H9 (cell line): ENCODE measurements around the gene EXOC3L1. TPM values are rescaled to one million over a fixed set of nuclear protein-coding genes. Genes with fewer than 3 reads are reported as not detected.

Experiments used
- DNase-seq: peaks from one replicate; pipeline ENCODE4 v3.0.0-alpha.2; 2017
- H2AFZ ChIP-seq: one replicate; pipeline ENCODE4 v1.6.1; 2013; ENCODE audit warnings: mild to moderate bottlenecking, low read length, control low read depth, moderate library complexity
- H2AK5ac ChIP-seq: 2 replicates; pipeline ENCODE4 v1.6.1; 2013; ENCODE audit warnings: low read length, control low read depth, mixed read lengths; ENCODE audit not compliant: insufficient read length
- H2BK120ac ChIP-seq: one replicate; pipeline ENCODE4 v1.6.1; 2013; ENCODE audit warnings: low read depth, mild to moderate bottlenecking, low read length, control low read depth, inconsistent platforms; ENCODE audit not compliant: poor library complexity, severe bottlenecking
- H2BK12ac ChIP-seq: 2 replicates; pipeline ENCODE4 v1.6.1; 2013; ENCODE audit warnings: low read length, control low read depth, mixed read lengths, low read depth; ENCODE audit not compliant: insufficient read length
- H2BK15ac ChIP-seq: 2 replicates; pipeline ENCODE4 v1.6.1; 2013; ENCODE audit warnings: low read depth, low read length, control low read depth
- H2BK20ac ChIP-seq: one replicate; pipeline ENCODE4 v1.6.1; 2013; ENCODE audit warnings: low read depth, mild to moderate bottlenecking, low read length, control low read depth, inconsistent platforms; ENCODE audit not compliant: poor library complexity, severe bottlenecking
- H2BK5ac ChIP-seq: 2 replicates; pipeline ENCODE4 v1.6.1; 2013; ENCODE audit warnings: low read length, control low read depth, mixed read lengths; ENCODE audit not compliant: insufficient read length
- H3K14ac ChIP-seq: 2 replicates; pipeline ENCODE4 v1.6.1; 2013; ENCODE audit warnings: low read length, control low read depth; ENCODE audit not compliant: insufficient read depth
- H3K18ac ChIP-seq: 2 replicates; pipeline ENCODE4 v1.6.1; 2013; ENCODE audit warnings: low read depth, mild to moderate bottlenecking, mixed read lengths, low read length, control low read depth; ENCODE audit not compliant: insufficient read length
- H3K23ac ChIP-seq: 2 replicates; pipeline ENCODE4 v1.6.1; 2013; ENCODE audit warnings: low read length, control low read depth, mixed read lengths, low read depth; ENCODE audit not compliant: insufficient read length
- H3K23me2 ChIP-seq: 2 replicates; pipeline ENCODE4 v1.6.1; 2013; ENCODE audit warnings: low read depth, mild to moderate bottlenecking, mixed read lengths, low read length, control low read depth; ENCODE audit not compliant: insufficient read length, poor library complexity, severe bottlenecking
- H3K27ac ChIP-seq: 2 replicates; pipeline ENCODE4 v1.5.1; 2013; ENCODE audit warnings: low read length, control low read depth, mixed read lengths, low read depth; ENCODE audit not compliant: insufficient read length
- H3K27me3 ChIP-seq: 2 replicates; pipeline ENCODE4 v1.6.1; 2013; ENCODE audit warnings: low read length, control low read depth, inconsistent platforms; ENCODE audit not compliant: insufficient read depth
- H3K4ac ChIP-seq: 2 replicates; pipeline ENCODE4 v1.6.1; 2013; ENCODE audit warnings: low read depth, mild to moderate bottlenecking, control low read depth, inconsistent platforms, low read length, moderate library complexity
- H3K4me1 ChIP-seq: 2 replicates; pipeline ENCODE4 v1.6.1; 2013; ENCODE audit warnings: low read length, control low read depth, inconsistent platforms; ENCODE audit not compliant: insufficient read depth
- H3K4me2 ChIP-seq: 2 replicates; pipeline ENCODE4 v1.6.1; 2013; ENCODE audit warnings: low read length, control low read depth, mixed read lengths; ENCODE audit not compliant: insufficient read length, insufficient read depth
- H3K56ac ChIP-seq: 2 replicates; pipeline ENCODE4 v1.6.1; 2013; ENCODE audit warnings: low read depth, mild to moderate bottlenecking, mixed read lengths, low read length, control low read depth; ENCODE audit not compliant: insufficient read length
- H3K79me1 ChIP-seq: 2 replicates; pipeline ENCODE4 v1.6.1; 2013; ENCODE audit warnings: low read depth, mild to moderate bottlenecking, moderate library complexity, low read length, control low read depth, inconsistent platforms; ENCODE audit not compliant: insufficient read depth, poor library complexity, severe bottlenecking
- H3K79me2 ChIP-seq: 2 replicates; pipeline ENCODE4 v1.6.1; 2013; ENCODE audit warnings: low read length, control low read depth, inconsistent platforms; ENCODE audit not compliant: insufficient read depth
- H3K9ac ChIP-seq: 2 replicates; pipeline ENCODE4 v1.6.1; 2013; ENCODE audit warnings: low read length, control low read depth, mixed read lengths; ENCODE audit not compliant: insufficient read length; ENCODE audit errors: extremely low read depth
- H3K9me3 ChIP-seq: one replicate; pipeline ENCODE4 v1.6.1; 2013; ENCODE audit warnings: low read depth, low read length, inconsistent platforms; ENCODE audit not compliant: control insufficient read depth
- H3T11ph ChIP-seq: one replicate; pipeline ENCODE4 v1.6.1; 2013; ENCODE audit warnings: mild to moderate bottlenecking, low read length, control low read depth, inconsistent platforms
- H4K20me1 ChIP-seq: one replicate; pipeline ENCODE4 v1.6.1; 2013; ENCODE audit not compliant: control insufficient read depth, insufficient read length, insufficient read depth
- H4K5ac ChIP-seq: 2 replicates; pipeline ENCODE4 v1.6.1; 2013; ENCODE audit warnings: low read depth, mild to moderate bottlenecking, mixed read lengths, low read length, control low read depth; ENCODE audit not compliant: insufficient read length
- H4K8ac ChIP-seq: replicated peaks from 2 replicates; pipeline ENCODE4 v1.6.1; 2013; ENCODE audit warnings: low read length, control low read depth, mixed read lengths, low read depth; ENCODE audit not compliant: insufficient read length
- H4K91ac ChIP-seq: 2 replicates; pipeline ENCODE4 v1.6.1; 2013; ENCODE audit warnings: low read depth, mild to moderate bottlenecking, moderate library complexity, mixed read lengths, low read length, control low read depth; ENCODE audit not compliant: insufficient read length
- H3K27ac Mint-ChIP-seq, 3 experiments: 2 replicates in 2 of 3; 3 replicates in 1 of 3; pipeline ENCODE4 v1.8.0; 2020 to 2021; ENCODE audit warnings: mixed read lengths in 3 of 3, mild to moderate bottlenecking in 1 of 3, moderate library complexity in 1 of 3
- H3K27me3 Mint-ChIP-seq: 2 replicates; pipeline ENCODE4 v1.8.0; 2021; ENCODE audit warnings: low read depth, mild to moderate bottlenecking, moderate library complexity, mixed read lengths
- H3K36me3 Mint-ChIP-seq, 3 experiments: 2 replicates in 2 of 3; 3 replicates in 1 of 3; pipeline ENCODE4 v1.8.0; 2020 to 2021; ENCODE audit warnings: low read depth in 3 of 3, mixed read lengths in 3 of 3; ENCODE audit not compliant: insufficient read depth in 1 of 3
- H3K4me1 Mint-ChIP-seq, 2 experiments: 2 replicates each; pipeline ENCODE4 v1.8.0; 2020; ENCODE audit warnings: mixed read lengths in 2 of 2
- H3K4me3 Mint-ChIP-seq, 2 experiments: 2 replicates in 1 of 2; 3 replicates in 1 of 2; pipeline ENCODE4 v1.8.0; 2020 to 2021; ENCODE audit warnings: mild to moderate bottlenecking in 2 of 2, mixed read lengths in 2 of 2, moderate library complexity in 1 of 2
- H3K9me3 Mint-ChIP-seq, 2 experiments: 2 replicates in 1 of 2; 3 replicates in 1 of 2; pipeline ENCODE4 v1.8.0; 2020; ENCODE audit warnings: mild to moderate bottlenecking in 2 of 2, mixed read lengths in 2 of 2, moderate library complexity in 1 of 2
- total RNA-seq: library from RNA; stranded (reverse); gene quantifications from 2 replicates; pipeline ENCODE4 v1.2.1, GENCODE V29; 2021
- TF ChIP-seq, protein P1 (sequence below): fragments of 200-600 bp; sonication (generic); conservative IDR thresholded peaks from 3 replicates; pipeline ENCODE4 v1.8.0; 2021; ENCODE audit warnings: antibody characterized with exemption, mild to moderate bottlenecking

The EXOC3L1 gene
- total RNA-seq, 1 experiment from 2014 or later: 3.3 TPM

- H3K23ac ChIP-seq: no peak overlapping the region
- H2AFZ ChIP-seq: no peak overlapping the region
- H2BK120ac ChIP-seq: no peak overlapping the region
- H3K4me2 ChIP-seq: no peak overlapping the region
- TF ChIP-seq, protein P1, sequence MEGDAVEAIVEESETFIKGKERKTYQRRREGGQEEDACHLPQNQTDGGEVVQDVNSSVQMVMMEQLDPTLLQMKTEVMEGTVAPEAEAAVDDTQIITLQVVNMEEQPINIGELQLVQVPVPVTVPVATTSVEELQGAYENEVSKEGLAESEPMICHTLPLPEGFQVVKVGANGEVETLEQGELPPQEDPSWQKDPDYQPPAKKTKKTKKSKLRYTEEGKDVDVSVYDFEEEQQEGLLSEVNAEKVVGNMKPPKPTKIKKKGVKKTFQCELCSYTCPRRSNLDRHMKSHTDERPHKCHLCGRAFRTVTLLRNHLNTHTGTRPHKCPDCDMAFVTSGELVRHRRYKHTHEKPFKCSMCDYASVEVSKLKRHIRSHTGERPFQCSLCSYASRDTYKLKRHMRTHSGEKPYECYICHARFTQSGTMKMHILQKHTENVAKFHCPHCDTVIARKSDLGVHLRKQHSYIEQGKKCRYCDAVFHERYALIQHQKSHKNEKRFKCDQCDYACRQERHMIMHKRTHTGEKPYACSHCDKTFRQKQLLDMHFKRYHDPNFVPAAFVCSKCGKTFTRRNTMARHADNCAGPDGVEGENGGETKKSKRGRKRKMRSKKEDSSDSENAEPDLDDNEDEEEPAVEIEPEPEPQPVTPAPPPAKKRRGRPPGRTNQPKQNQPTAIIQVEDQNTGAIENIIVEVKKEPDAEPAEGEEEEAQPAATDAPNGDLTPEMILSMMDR: no peak
- no peak overlapping the region for H2BK5ac ChIP-seq
- H3K9me3 ChIP-seq: no peaks in the 10 kb centered on the region
- H4K8ac ChIP-seq: no peak overlapping the region
- H2BK15ac ChIP-seq: no peak overlapping the region
- H3K4ac ChIP-seq: no peak overlapping the region
- H3K27ac ChIP-seq: no peak overlapping the region
- no peaks in the 10 kb centered on the region for H3K4me1 ChIP-seq
- H3K27me3 Mint-ChIP-seq: peaks cover 51% of the 10 kb centered on the region
- no peak overlapping the region for H3K27ac Mint-ChIP-seq
- no peaks in the 10 kb centered on the region for H3K9me3 Mint-ChIP-seq
- no peak overlapping the region for H3K56ac ChIP-seq
- H3K79me1 ChIP-seq: no peaks in the 10 kb centered on the region
- no peak overlapping the region for H3K4me3 Mint-ChIP-seq
- no peaks in the 10 kb centered on the region for H3K4me1 Mint-ChIP-seq
- H3K14ac ChIP-seq: no peak overlapping the region
- H3K27me3 ChIP-seq: no peaks in the 10 kb centered on the region; the same call in 1 of the 2 replicates
- no peak for DNase-seq
- H3K36me3 Mint-ChIP-seq: no peaks in the 10 kb centered on the region
- no peak overlapping the region for H3K9ac ChIP-seq
- no peaks in the 10 kb centered on the region for H3K23me2 ChIP-seq
- no peak overlapping the region for H4K5ac ChIP-seq
- no peaks in the 10 kb centered on the region for H4K20me1 ChIP-seq
- H2BK12ac ChIP-seq: no peak overlapping the region
- H2AK5ac ChIP-seq: no peak overlapping the region
- no peak overlapping the region for H4K91ac ChIP-seq
- no peak overlapping the region for H3T11ph ChIP-seq
- H2BK20ac ChIP-seq: no peak overlapping the region
- H3K18ac ChIP-seq: no peak overlapping the region
- no peaks in the 10 kb centered on the region for H3K79me2 ChIP-seq
These were observed 22.8 kb upstream of the EXOC3L1 start for GRCh38 chr16:67212766-67213165.
